Suprapubic skin (tissue), 4 donors: ENCODE data around the gene PTPRN2. TPM values are rescaled to one million over a fixed set of nuclear protein-coding genes. Genes with fewer than 3 reads are reported as not detected.

Source experiments
- DNase-seq, 2 donors: peaks; one replicate each; pipeline ENCODE4 v3.0.0-alpha.2; 2019; ENCODE audit warnings: low spot score in 2 of 2
- H3K27ac ChIP-seq: fragments of 200-600 bp; sonication (generic); one replicate; pipeline ENCODE4 v1.5.1; 2019
- H3K27me3 ChIP-seq: fragments of 200-600 bp; sonication (generic); one replicate; pipeline ENCODE4 v1.5.1; 2019
- H3K36me3 ChIP-seq: fragments of 200-600 bp; sonication (generic); one replicate; pipeline ENCODE4 v1.5.1; 2019
- H3K4me1 ChIP-seq: fragments of 200-600 bp; sonication (generic); one replicate; pipeline ENCODE4 v1.5.1; 2019
- H3K4me3 ChIP-seq: fragments of 200-600 bp; sonication (generic); one replicate; pipeline ENCODE4 v1.5.1; 2019; ENCODE audit warnings: mild to moderate bottlenecking
- H3K9me3 ChIP-seq: fragments of 200-600 bp; sonication (generic); one replicate; pipeline ENCODE4 v1.5.1; 2019
- EP300 ChIP-seq: sonication (generic); formaldehyde crosslinking; IDR thresholded peaks from one replicate; pipeline ENCODE4 v1.6.1; 2017; ENCODE audit warnings: antibody characterized with exemption
- POLR2A ChIP-seq, 2 donors: fragments of 450-650 bp; IDR thresholded peaks; one replicate each; pipeline ENCODE4 v1.6.1; 2017; ENCODE audit warnings: antibody characterized with exemption in 2 of 2, mild to moderate bottlenecking in 2 of 2, moderate library complexity in 2 of 2
- POLR2AphosphoS5 ChIP-seq, 3 donors: sonication (generic); formaldehyde crosslinking; IDR thresholded peaks; one replicate each; pipeline ENCODE4 v1.6.1; 2017; ENCODE audit warnings: antibody characterized with exemption in 3 of 3
- WGBS: methylation state at CpG from one replicate; pipeline ENCODE4 v1.1.5; 2018; 5-methylcytosine and 5-hydroxymethylcytosine counted together
- total RNA-seq, 4 donors: library from RNA; depleted of rRNA; stranded (reverse); fragments of >200 nt; gene quantifications; one replicate each; pipeline ENCODE4 v1.1.0, GENCODE V29; 2016
- TF ChIP-seq, protein P1 (sequence below), 2 donors: fragments of 200-600 bp in 1 of 2; fragments of 450-650 bp in 1 of 2; sonication (generic) in 1 of 2; IDR thresholded peaks; one replicate each; pipeline ENCODE4 v1.5.1; 2016 to 2019; ENCODE audit warnings: antibody characterized with exemption in 2 of 2, mild to moderate bottlenecking in 1 of 2, moderate library complexity in 1 of 2

The PTPRN2 gene
- total RNA-seq, 4 donors from 2014 or later = 0.23 to 1.8 (median 1.3) TPM

GRCh38 chr7:157979636-157980340 lies 607.8 kb downstream of the PTPRN2 start:
- peaks cover under 1% of the 10 kb centered on the region for H3K9me3 ChIP-seq
- H3K4me1 ChIP-seq = no peaks in the 10 kb centered on the region
- TF ChIP-seq POLR2A (IDR thresholded peaks at IDR 0.05) = no peak
- TF ChIP-seq, protein P1, sequence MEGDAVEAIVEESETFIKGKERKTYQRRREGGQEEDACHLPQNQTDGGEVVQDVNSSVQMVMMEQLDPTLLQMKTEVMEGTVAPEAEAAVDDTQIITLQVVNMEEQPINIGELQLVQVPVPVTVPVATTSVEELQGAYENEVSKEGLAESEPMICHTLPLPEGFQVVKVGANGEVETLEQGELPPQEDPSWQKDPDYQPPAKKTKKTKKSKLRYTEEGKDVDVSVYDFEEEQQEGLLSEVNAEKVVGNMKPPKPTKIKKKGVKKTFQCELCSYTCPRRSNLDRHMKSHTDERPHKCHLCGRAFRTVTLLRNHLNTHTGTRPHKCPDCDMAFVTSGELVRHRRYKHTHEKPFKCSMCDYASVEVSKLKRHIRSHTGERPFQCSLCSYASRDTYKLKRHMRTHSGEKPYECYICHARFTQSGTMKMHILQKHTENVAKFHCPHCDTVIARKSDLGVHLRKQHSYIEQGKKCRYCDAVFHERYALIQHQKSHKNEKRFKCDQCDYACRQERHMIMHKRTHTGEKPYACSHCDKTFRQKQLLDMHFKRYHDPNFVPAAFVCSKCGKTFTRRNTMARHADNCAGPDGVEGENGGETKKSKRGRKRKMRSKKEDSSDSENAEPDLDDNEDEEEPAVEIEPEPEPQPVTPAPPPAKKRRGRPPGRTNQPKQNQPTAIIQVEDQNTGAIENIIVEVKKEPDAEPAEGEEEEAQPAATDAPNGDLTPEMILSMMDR (IDR thresholded peaks at IDR 0.05) = no peak
- no peak for TF ChIP-seq POLR2AphosphoS5 (IDR thresholded peaks at IDR 0.05)
- no peak for TF ChIP-seq EP300
- no peaks in the 10 kb centered on the region for H3K36me3 ChIP-seq
- no peak overlapping the region for H3K27ac ChIP-seq
- peak in 1 of 2 donors; percentile 39 for DNase-seq
- 81% methylated on average over 14 of the region's 14 CpGs for WGBS
- no peaks in the 10 kb centered on the region for H3K27me3 ChIP-seq
- H3K4me3 ChIP-seq = no peak overlapping the region

- Histone ChIP-seq H3K9me3 (peaks cover 9% of the 10 kb centered on the region), H3K4me3 (no peak overlapping the region), H3K4me1 (no peaks in the 10 kb centered on the region), H3K27me3 (no peaks in the 10 kb centered on the region), H3K36me3 (no peaks in the 10 kb centered on the region), H3K27ac (no peak overlapping the region)
- WGBS = 85% methylated on average over 8 of the region's 12 CpGs
- TF ChIP-seq POLR2AphosphoS5 (IDR thresholded peaks at IDR 0.05) (no peak), EP300 (no peak), POLR2A (IDR thresholded peaks at IDR 0.05) (no peak)
- TF ChIP-seq, protein P1 (IDR thresholded peaks at IDR 0.05) = no peak
- peak in 1 of 2 donors; percentile 42 for DNase-seq
These were observed 608.9 kb downstream of the PTPRN2 start for GRCh38 chr7:157978766-157979165.

GRCh38 chr7:157977717-157978496 lies 609.7 kb downstream of the PTPRN2 start:
- Histone ChIP-seq H3K4me1 (no peaks in the 10 kb centered on the region), H3K36me3 (no peaks in the 10 kb centered on the region), H3K27ac (no peak overlapping the region), H3K27me3 (no peaks in the 10 kb centered on the region), H3K4me3 (no peak overlapping the region), H3K9me3 (peaks cover 15% of the 10 kb centered on the region)
- 80% methylated on average over 20 of the region's 20 CpGs for WGBS
- TF ChIP-seq POLR2A (IDR thresholded peaks at IDR 0.05) = no peak
- TF ChIP-seq, protein P1 (IDR thresholded peaks at IDR 0.05) = no peak
- no peak for TF ChIP-seq EP300
- TF ChIP-seq POLR2AphosphoS5 (IDR thresholded peaks at IDR 0.05) = no peak
- DNase-seq = peak in 1 of 2 donors; percentile 39

DNA sequence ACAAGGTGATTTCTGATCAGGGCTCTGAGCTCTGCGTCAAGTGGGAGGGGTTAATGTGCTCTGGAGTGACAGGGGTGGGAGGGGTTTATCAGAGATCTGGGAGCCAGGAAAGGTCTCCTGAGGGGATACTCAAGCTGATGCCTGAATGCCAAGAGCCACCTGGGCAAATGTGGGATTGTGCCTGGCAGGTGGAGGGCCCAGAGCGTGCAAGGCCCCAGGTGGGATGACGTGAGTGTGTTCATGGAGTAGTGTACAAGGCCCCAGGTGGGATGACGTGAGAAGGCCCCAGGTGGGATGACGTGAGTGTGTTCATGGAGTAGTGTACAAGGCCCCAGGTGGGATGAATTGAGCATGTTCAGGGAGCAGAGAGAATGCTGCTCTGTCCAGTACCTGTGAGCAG lies 610.3 kb downstream of the PTPRN2 start:
- no peak for DNase-seq
- H3K4me3 ChIP-seq = no peak overlapping the region
- no peaks in the 10 kb centered on the region for H3K27me3 ChIP-seq
- no peaks in the 10 kb centered on the region for H3K36me3 ChIP-seq
- peaks cover 15% of the 10 kb centered on the region for H3K9me3 ChIP-seq
- TF ChIP-seq POLR2A (IDR thresholded peaks at IDR 0.05) (no peak), POLR2AphosphoS5 (IDR thresholded peaks at IDR 0.05) (no peak), EP300 (no peak)
- TF ChIP-seq, protein P1 (IDR thresholded peaks at IDR 0.05) = no peak
- WGBS = 99% methylated on average over 5 of the region's 5 CpGs
- H3K4me1 ChIP-seq = no peaks in the 10 kb centered on the region
- no peak overlapping the region for H3K27ac ChIP-seq

- Histone ChIP-seq H3K36me3 (no peaks in the 10 kb centered on the region), H3K4me1 (no peaks in the 10 kb centered on the region), H3K4me3 (no peak overlapping the region), H3K27me3 (no peaks in the 10 kb centered on the region), H3K9me3 (peaks cover 15% of the 10 kb centered on the region), H3K27ac (no peak overlapping the region)
- 98% methylated on average over 10 of the region's 10 CpGs for WGBS
- TF ChIP-seq POLR2A (IDR thresholded peaks at IDR 0.05) (no peak), EP300 (no peak), POLR2AphosphoS5 (IDR thresholded peaks at IDR 0.05) (no peak)
- TF ChIP-seq, protein P1 (IDR thresholded peaks at IDR 0.05) = no peak
- DNase-seq = peak in 1 of 2 donors; percentile 32
These were observed 611.2 kb downstream of the PTPRN2 start for GRCh38 chr7:157976406-157976805.
